Measurements from ENCODE around the gene SUN5. TPM values are rescaled to one million over a fixed set of nuclear protein-coding genes. Genes with fewer than 3 reads are reported as not detected.
"Not testable (repeated sequence)": the region's sequence is repeated elsewhere in the genome, so short reads cannot be mapped to it uniquely, and the experiment has no call there.

SUN5 gene
- total and polyA plus RNA-seq, 11 donors: not detected

- Histone ChIP-seq H3K27me3 (no peaks in the 10 kb centered on the region), H3K4me3 (no peak overlapping the region), H3K4me1 (no peaks in the 10 kb centered on the region), H3K27ac (no peak overlapping the region), H3K9me3 (peaks cover 0 to 23% (median 13%) of the 10 kb centered on the region in 12 donors), H3K36me3 (no peaks in the 10 kb centered on the region)
- ATAC-seq (no peak), DNase-seq (no peak)
- 81 to 84% (median 82%) methylated on average over 3 of the region's 3 CpGs for WGBS, 4 donors
- TF ChIP-seq CTCF (IDR thresholded peaks at IDR 0.05): no peak
- TF ChIP-seq POLR2A (IDR thresholded peaks at IDR 0.05): no peak
- intact Hi-C loops (cut with DNase I): no loop called here
Measured at GRCh38 chr20:33046412-33046811, 42.2 kb upstream of the SUN5 start.

- H3K4me3 ChIP-seq; DNase-seq; ATAC-seq; H3K36me3 ChIP-seq; intact Hi-C loops (cut with DNase I); H3K27me3 ChIP-seq; H3K27ac ChIP-seq; H3K4me1 ChIP-seq: not testable (repeated sequence)
- H3K9me3 ChIP-seq: peaks cover 0 to 23% (median 13%) of the 10 kb centered on the region in 12 donors
- WGBS, 4 donors: 76 to 85% (median 82%) methylated on average over 15 of the region's 15 CpGs
Measured at GRCh38 chr20:33045129-33045721, 41.0 kb upstream of the SUN5 start.

- Histone ChIP-seq H3K4me1 (no peaks in the 10 kb centered on the region), H3K4me3 (no peak overlapping the region), H3K9me3 (peaks cover 0 to 23% (median 13%) of the 10 kb centered on the region in 12 donors), H3K27me3 (no peaks in the 10 kb centered on the region), H3K36me3 (no peaks in the 10 kb centered on the region), H3K27ac (no peak overlapping the region)
- intact Hi-C loops (cut with DNase I): no loop called here
- TF ChIP-seq POLR2A (IDR thresholded peaks at IDR 0.05) (no peak), CTCF (IDR thresholded peaks at IDR 0.05) (no peak)
- ATAC-seq (no peak), DNase-seq (no peak)
- WGBS, 4 donors: 50 to 59% (median 55%) methylated on average over 1 of the region's 1 CpG
Measured at GRCh38 chr20:33043731-33044181, 39.5 kb upstream of the SUN5 start.

- H3K27me3 ChIP-seq: no peaks in the 10 kb centered on the region
- TF ChIP-seq CTCF (IDR thresholded peaks at IDR 0.05): no peak
- H3K4me3 ChIP-seq: no peak overlapping the region
- H3K4me1 ChIP-seq: no peaks in the 10 kb centered on the region
- WGBS, 4 donors: 61 to 91% (median 73%) methylated on average over 2 of the region's 2 CpGs
- H3K36me3 ChIP-seq: no peaks in the 10 kb centered on the region
- H3K27ac ChIP-seq: no peak overlapping the region
- ATAC-seq: no peak
- no peak for DNase-seq
- intact Hi-C loops (cut with DNase I): no loop called here
- peaks cover 0 to 23% (median 13%) of the 10 kb centered on the region in 12 donors for H3K9me3 ChIP-seq
Measured at GRCh38 chr20:33042983-33043730, 38.9 kb upstream of the SUN5 start.
